ENCODE data around the gene CDCA7. TPM values are rescaled to one million over a fixed set of nuclear protein-coding genes. Genes with fewer than 3 reads are reported as not detected.

CDCA7 gene
- total and polyA plus RNA-seq, 12 donors, result 0.33 to 1.8 (median 1.0) TPM

DNA sequence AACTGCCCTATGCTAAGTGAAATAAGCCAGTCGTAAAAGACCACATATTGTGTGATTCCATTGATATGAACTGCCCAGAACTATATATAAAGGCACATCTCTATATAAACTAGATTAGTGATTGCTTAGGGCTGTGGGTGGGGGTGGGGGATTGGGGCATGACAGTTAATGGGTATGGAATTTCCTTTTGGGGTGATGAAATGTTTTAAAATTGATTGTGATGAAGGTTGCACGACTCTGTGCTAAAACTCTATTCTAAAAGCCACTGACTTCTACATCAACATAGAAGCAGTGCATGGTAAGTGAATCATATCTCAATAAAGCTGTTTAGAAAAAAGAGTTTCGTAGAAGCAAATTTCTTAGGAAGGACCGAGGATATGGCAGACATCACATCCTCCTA, 53.0 kb downstream of the CDCA7 start:
- 83 to 85% methylated on average over 4 of the region's 4 CpGs for WGBS, 2 donors
- H3K27me3 ChIP-seq, result peaks cover 0 to 30% (median 5%) of the 10 kb centered on the region in 7 donors
- peaks cover 0 to 3% (median 0%) of the 10 kb centered on the region in 9 donors for H3K4me1 ChIP-seq
- no peak overlapping the region for H3K4me3 ChIP-seq
- DNase-seq (no peak), ATAC-seq (no peak)
- H3K36me3 ChIP-seq, result no peaks in the 10 kb centered on the region
- H3K27ac ChIP-seq, result no peak overlapping the region
- TF ChIP-seq, protein P1, sequence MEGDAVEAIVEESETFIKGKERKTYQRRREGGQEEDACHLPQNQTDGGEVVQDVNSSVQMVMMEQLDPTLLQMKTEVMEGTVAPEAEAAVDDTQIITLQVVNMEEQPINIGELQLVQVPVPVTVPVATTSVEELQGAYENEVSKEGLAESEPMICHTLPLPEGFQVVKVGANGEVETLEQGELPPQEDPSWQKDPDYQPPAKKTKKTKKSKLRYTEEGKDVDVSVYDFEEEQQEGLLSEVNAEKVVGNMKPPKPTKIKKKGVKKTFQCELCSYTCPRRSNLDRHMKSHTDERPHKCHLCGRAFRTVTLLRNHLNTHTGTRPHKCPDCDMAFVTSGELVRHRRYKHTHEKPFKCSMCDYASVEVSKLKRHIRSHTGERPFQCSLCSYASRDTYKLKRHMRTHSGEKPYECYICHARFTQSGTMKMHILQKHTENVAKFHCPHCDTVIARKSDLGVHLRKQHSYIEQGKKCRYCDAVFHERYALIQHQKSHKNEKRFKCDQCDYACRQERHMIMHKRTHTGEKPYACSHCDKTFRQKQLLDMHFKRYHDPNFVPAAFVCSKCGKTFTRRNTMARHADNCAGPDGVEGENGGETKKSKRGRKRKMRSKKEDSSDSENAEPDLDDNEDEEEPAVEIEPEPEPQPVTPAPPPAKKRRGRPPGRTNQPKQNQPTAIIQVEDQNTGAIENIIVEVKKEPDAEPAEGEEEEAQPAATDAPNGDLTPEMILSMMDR (IDR thresholded peaks at IDR 0.05), result no peak
- intact Hi-C loops (cut with DNase I), result loop anchor here in 6 of 10 donors (5.0 to 10.0 kb wide), 5 partner anchors 40 to 937 kb away; no protein-coding TSS in a partner anchor
- H3K9me3 ChIP-seq, result no peaks in the 10 kb centered on the region

DNA sequence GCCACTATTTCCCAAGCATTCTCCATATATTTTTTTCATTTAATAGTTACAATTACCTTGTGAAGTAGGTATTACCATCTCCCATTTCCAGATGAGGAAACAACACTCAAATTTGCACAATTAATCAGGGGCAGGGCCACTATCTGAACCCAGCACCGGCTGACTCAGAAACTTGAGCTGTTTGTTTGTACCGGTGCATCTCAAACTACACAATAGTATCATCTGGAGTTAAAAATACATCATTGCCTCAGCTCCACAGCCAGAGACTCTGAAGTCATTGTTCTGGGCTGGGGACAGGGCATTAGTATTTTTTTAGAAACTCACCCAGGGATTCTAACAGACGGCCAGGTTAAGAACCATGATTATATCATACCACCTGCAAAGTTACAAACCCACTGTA, 55.9 kb downstream of the CDCA7 start:
- DNase-seq, result peak in 1 of 2 donors; percentile 20
- TF ChIP-seq, protein P1 (IDR thresholded peaks at IDR 0.05), result no peak
- peaks cover 0 to 5% (median 0%) of the 10 kb centered on the region in 9 donors for H3K4me1 ChIP-seq
- H3K27ac ChIP-seq, result peak overlapping the region in 4 of 10 donors; percentile 5 to 50 (median 40)
- peaks cover 0 to 7% (median 0%) of the 10 kb centered on the region in 7 donors for H3K27me3 ChIP-seq
- WGBS, 2 donors, result 21 to 33% methylated on average over 3 of the region's 3 CpGs
- no peak overlapping the region for H3K4me3 ChIP-seq
- peak in 7 of 8 donors; percentile 81 to 98 (median 92) for ATAC-seq
- no peaks in the 10 kb centered on the region for H3K9me3 ChIP-seq
- intact Hi-C loops (cut with DNase I), result no loop called here
- H3K36me3 ChIP-seq, result no peaks in the 10 kb centered on the region

DNA sequence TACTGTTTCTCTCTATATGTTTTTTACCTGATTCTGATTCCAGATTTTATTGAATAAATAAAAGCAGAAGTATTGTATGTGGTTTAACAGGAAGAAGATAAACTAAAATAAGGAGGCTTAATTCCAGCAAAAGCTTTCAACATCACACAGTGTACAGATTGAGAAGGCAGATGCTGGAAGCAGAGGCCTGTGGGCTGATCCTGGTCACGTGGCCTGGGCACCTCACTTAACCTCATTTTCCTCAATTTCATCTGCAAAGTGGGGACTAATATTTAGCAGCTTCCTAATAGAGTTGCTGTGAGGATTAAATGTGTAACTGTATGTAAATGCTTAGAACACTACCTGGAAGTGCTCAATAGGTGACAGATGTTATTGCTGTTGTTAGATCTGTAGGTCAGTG, 58.0 kb downstream of the CDCA7 start:
- no peaks in the 10 kb centered on the region for H3K36me3 ChIP-seq
- peaks cover 0 to 5% (median 0%) of the 10 kb centered on the region in 9 donors for H3K4me1 ChIP-seq
- DNase-seq (no peak), ATAC-seq (no peak)
- intact Hi-C loops (cut with DNase I), result no loop called here
- no peak overlapping the region for H3K27ac ChIP-seq
- 28 to 56% methylated on average over 1 of the region's 1 CpG for WGBS, 2 donors
- H3K4me3 ChIP-seq, result no peak overlapping the region
- peaks cover 0 to 7% (median 0%) of the 10 kb centered on the region in 7 donors for H3K27me3 ChIP-seq
- no peaks in the 10 kb centered on the region for H3K9me3 ChIP-seq
- TF ChIP-seq, protein P1 (IDR thresholded peaks at IDR 0.05), result no peak

DNA sequence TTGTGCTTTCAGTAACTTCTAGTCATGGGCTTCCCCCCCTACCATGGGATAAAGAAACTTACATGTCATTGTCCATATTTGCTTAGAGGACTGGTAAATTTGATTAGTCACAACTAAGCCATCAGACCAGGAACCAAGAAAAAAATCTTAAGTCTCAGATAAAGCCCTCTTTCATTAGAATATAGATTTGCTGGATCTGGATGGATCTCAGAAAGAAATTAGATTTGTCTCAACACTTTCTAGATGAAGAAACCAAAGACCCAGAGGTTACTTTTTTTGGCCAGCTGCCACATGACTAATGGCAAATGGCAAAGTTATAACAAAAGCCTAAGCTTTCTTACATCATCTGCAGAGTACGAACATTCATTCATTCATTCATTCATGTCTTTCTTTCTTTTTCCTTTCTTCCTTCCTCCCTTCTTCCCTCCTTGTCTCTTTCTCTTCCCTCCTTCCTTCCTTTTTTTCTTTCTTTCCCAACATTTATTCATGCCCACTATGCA, 60.2 kb downstream of the CDCA7 start:
- intact Hi-C loops (cut with DNase I), result no loop called here

More for the DNA sequence above, 60.2 kb downstream of the CDCA7 start:
- Histone ChIP-seq H3K27ac (no peak overlapping the region), H3K36me3 (no peaks in the 10 kb centered on the region), H3K4me1 (peaks cover 0 to 5% (median 0%) of the 10 kb centered on the region in 9 donors), H3K9me3 (no peaks in the 10 kb centered on the region), H3K27me3 (peaks cover 0 to 7% (median 0%) of the 10 kb centered on the region in 7 donors), H3K4me3 (no peak overlapping the region)
- TF ChIP-seq, protein P1 (IDR thresholded peaks at IDR 0.05), result no peak
- WGBS, 2 donors, result 46 to 82% methylated on average over 1 of the region's 1 CpG
- ATAC-seq, result no peak
- DNase-seq, result no peak
